K562 (cell line): ENCODE measurements around the gene NFAM1. TPM values are rescaled to one million over a fixed set of nuclear protein-coding genes. Genes with fewer than 3 reads are reported as not detected.

Experiments
- ATAC-seq: fragments of 200-7000 bp; cut with Tn5 transposase; 3 replicates; pipeline ENCODE4 v1.9.1; 2020; ENCODE audit warnings: moderate library complexity
- BruUV-seq: library from RNA; stranded (reverse); fragments of 400-500 nt; replicated peaks from 2 replicates; lab custom pipeline; 2021; lab: Mats Ljungman, UMichigan
- CTCF ChIA-PET: fragments of 300-600 bp; formaldehyde crosslinking; extraction: SDS; loops from one replicate; lab custom pipeline; 2021; ENCODE audit warnings: low intra/inter-chr PET ratio; lab: Yijun Ruan, JAX
- POLR2A ChIA-PET: fragments of 300-600, 350-650 bp; sonication (Branson Sonifier 250); formaldehyde crosslinking; extraction: SDS; loops from one replicate; lab custom pipeline; 2021; ENCODE audit warnings: antibody characterized with exemption, inconsistent platforms; lab: Yijun Ruan, JAX
- DNase-seq, 4 experiments: peaks; one replicate each; pipeline versions ENCODE4 v3.0.0 to v3.0.0-alpha.2; 2011 to 2018; ENCODE audit warnings: low spot score in 3 of 4, mixed read lengths in 3 of 4; ENCODE audit errors: extremely low read depth in 1 of 4
- FAIRE-seq: peaks from 2 replicates; lab custom pipeline; 2011; peaks lifted over from hg19 to GRCh38; lab: Jason Lieb, UNC
- H2AFZ ChIP-seq: 2 replicates; pipeline ENCODE4 v1.6.0; 2011; ENCODE audit warnings: low read depth, low read length, control low read depth, inconsistent platforms
- H3K27ac ChIP-seq: fragments of 200-600 bp; 3 replicates; pipeline ENCODE4 v1.8.0; 2011; ENCODE audit warnings: low read depth, mild to moderate bottlenecking, control low read depth, inconsistent platforms, low read length, moderate library complexity, mixed read lengths; ENCODE audit errors: extremely low read depth
- H3K27me3 ChIP-seq, 2 experiments: fragments of 300-600 bp in 1 of 2; 2 replicates in 1 of 2; 3 replicates in 1 of 2; pipeline versions ENCODE4 v1.6.0 to v1.8.0; 2011; ENCODE audit warnings: inconsistent platforms in 2 of 2, low read length in 2 of 2, mild to moderate bottlenecking in 1 of 2, mixed read lengths in 1 of 2, moderate library complexity in 1 of 2; ENCODE audit not compliant: control insufficient read depth in 2 of 2, insufficient read depth in 2 of 2
- H3K36me3 ChIP-seq: fragments of 300-600 bp; 3 replicates; pipeline ENCODE4 v1.8.0; 2011; ENCODE audit warnings: mild to moderate bottlenecking, low read length, inconsistent platforms; ENCODE audit not compliant: control insufficient read depth, insufficient read depth
- H3K4me1 ChIP-seq, 2 experiments: fragments of 200-600 bp in 1 of 2; replicated peaks in 1 of 2; 2 replicates in 1 of 2; 3 replicates in 1 of 2; pipeline versions ENCODE4 v1.5.1 to v1.8.0; 2011; ENCODE audit warnings: inconsistent platforms in 2 of 2, low read length in 2 of 2, mild to moderate bottlenecking in 1 of 2, mixed read lengths in 1 of 2, moderate library complexity in 1 of 2; ENCODE audit not compliant: control insufficient read depth in 2 of 2, insufficient read depth in 2 of 2
- H3K4me2 ChIP-seq: 2 replicates; pipeline ENCODE4 v1.6.1; 2011; ENCODE audit warnings: low read length, control low read depth, inconsistent platforms, mixed read lengths; ENCODE audit not compliant: insufficient read depth
- H3K4me3 ChIP-seq: fragments of 200-600 bp; sonication (generic), shearing (Covaris generic); 2 replicates; pipeline ENCODE4 v1.5.1; 2016; ENCODE audit warnings: control low read depth, inconsistent platforms
- H3K79me2 ChIP-seq: fragments of 200-600 bp; 3 replicates; pipeline ENCODE4 v1.8.0; 2011; ENCODE audit warnings: low read length, inconsistent platforms; ENCODE audit not compliant: control insufficient read depth, insufficient read depth
- H3K9ac ChIP-seq, 2 experiments: 2 replicates each; pipeline versions ENCODE4 v1.6.0 to v1.6.1; 2011; ENCODE audit warnings: low read depth in 2 of 2, low read length in 2 of 2, control low read depth in 1 of 2, inconsistent platforms in 1 of 2, mild to moderate bottlenecking in 1 of 2, mixed read lengths in 1 of 2; ENCODE audit not compliant: insufficient read depth in 1 of 2
- H3K9me1 ChIP-seq: one replicate; pipeline ENCODE4 v1.6.0; 2011; ENCODE audit warnings: inconsistent platforms, mild to moderate bottlenecking, low read length, moderate library complexity; ENCODE audit not compliant: control insufficient read depth, insufficient read depth
- H3K9me3 ChIP-seq: replicated peaks from 2 replicates; pipeline ENCODE4 v1.5.1; 2011; ENCODE audit warnings: low read depth, low read length, inconsistent platforms; ENCODE audit not compliant: control insufficient read depth, insufficient read depth
- H4K20me1 ChIP-seq: replicated peaks from 2 replicates; pipeline ENCODE4 v1.6.1; 2011; ENCODE audit warnings: low read length, inconsistent platforms, mixed read lengths; ENCODE audit not compliant: control insufficient read depth, insufficient read depth
- RREB1 ChIP-seq: fragments of 250-450 bp; sonication (Bioruptor Pico); IDR thresholded peaks from 2 replicates; pipeline ENCODE4 v1.4.0; 2020
- ZNF140 ChIP-seq: fragments of 250-450 bp; sonication (Bioruptor Pico); IDR thresholded peaks from 2 replicates; pipeline ENCODE4 v1.8.0; 2021; ENCODE audit warnings: moderate library complexity, mild to moderate bottlenecking, inconsistent platforms
- ZNF146 ChIP-seq: IDR thresholded peaks from one replicate; pipeline ENCODE4 v1.6.1; 2018; ENCODE audit warnings: missing compliant biosample characterization; ENCODE audit not compliant: unreplicated experiment
- WGBS: fragments of 100-300 bp; shearing (Covaris generic); methylation state at CpG from one replicate; pipeline ENCODE4 v1.1.6; 2016; ENCODE audit warnings: low coverage, mixed read lengths; ENCODE audit not compliant: insufficient coverage; ENCODE audit errors: missing lambda C conversion rate; 5-methylcytosine and 5-hydroxymethylcytosine counted together
- in situ Hi-C: fragments of 300-500 bp; cut with MboI; formaldehyde crosslinking; loops from 4 replicates; pipeline ENCODE4 v1.15.0; 2018; ENCODE audit warnings: inconsistent platforms, mixed read lengths
- intact Hi-C: fragments of 100-400 bp; cut with micrococcal nuclease; formaldehyde crosslinking; loops from 2 replicates; pipeline ENCODE4 v1.14.2; 2022
- polyA plus RNA-seq, 8 experiments: library from polyadenylated mRNA; depleted of rRNA in 4 of 8; stranded (reverse) in 5 of 8; unstranded in 3 of 8; fragments of >200 nt; fragmentation: Nextera tagmentation in 2 of 8; fragmentation: Illumina TruSeq in 1 of 8; extraction: Ambion mirVana in 2 of 8; extraction: Trizol in 1 of 8; gene quantifications; 2 replicates each; pipeline versions ENCODE4 v1.2.1 to v1.2.3, GENCODE V29; 2011 to 2014; ENCODE audit warnings: inconsistent platforms in 1 of 8, missing spikeins in 1 of 8
- total RNA-seq, 7 experiments: library from RNA; depleted of rRNA in 6 of 7; stranded (reverse); fragments of >200 nt in 6 of 7; fragmentation: Illumina TruSeq in 2 of 7; extraction: Trizol in 2 of 7; gene quantifications; 2 replicates each; pipeline versions ENCODE4 v1.2.1 to v1.2.3, GENCODE V29; 2011 to 2021; ENCODE audit warnings: low replicate concordance in 1 of 7

The NFAM1 gene
- total and polyA plus RNA-seq, 9 of the 15 experiments (the other 6 are each of a cell fraction or from before 2014, with no cell fraction given), result 0.01 to 0.18 (median 0.03) TPM; not detected in 5

GRCh38 chr22:42353883-42354727 is 78.1 kb downstream of the NFAM1 start (continued):
- no peak for TF ChIP-seq RREB1 (CRISPR knock-in tag)

- Histone ChIP-seq H3K36me3 (no peaks in the 10 kb centered on the region), H3K9ac (no peak overlapping the region), H2AFZ (no peak overlapping the region), H3K4me2 (no peak overlapping the region), H3K4me1 (peaks cover 0 to 8% of the 10 kb centered on the region in 2 experiments; a peak in 2 of 5 replicates), H3K79me2 (no peaks in the 10 kb centered on the region), H3K9me1 (no peaks in the 10 kb centered on the region), H4K20me1 (no peaks in the 10 kb centered on the region), H3K4me3 (no peak overlapping the region), H3K27me3 (peaks cover 0 to 8% of the 10 kb centered on the region in 2 experiments; a peak in 3 of 5 replicates), H3K9me3 (no peaks in the 10 kb centered on the region), H3K27ac (no peak overlapping the region)
- no peak for ATAC-seq
- ChIA-PET CTCF (no interaction called here), POLR2A (no interaction called here)
- DNase-seq, result no peak
- WGBS, result 26% methylated on average over 4 of the region's 4 CpGs
- in situ Hi-C loops, result no loop called here
- intact Hi-C loops, result no loop called here
- no peak for FAIRE-seq
- TF ChIP-seq ZNF146 (peak; percentile 75), ZNF140 (CRISPR knock-in tag) (no peak)
- no TSS peak for BruUV-seq
Measured at GRCh38 chr22:42350373-42350772, 81.8 kb downstream of the NFAM1 start.
